Measurements from ENCODE around the gene ABLIM3. TPM values are rescaled to one million over a fixed set of nuclear protein-coding genes. Genes with fewer than 3 reads are reported as not detected.

Gene ABLIM3
- total and polyA plus RNA-seq, 10 of the 15 experiments (the other 5 are each of a cell fraction or from before 2014, with no cell fraction given) = 0.03 TPM; not detected in 9

DNA sequence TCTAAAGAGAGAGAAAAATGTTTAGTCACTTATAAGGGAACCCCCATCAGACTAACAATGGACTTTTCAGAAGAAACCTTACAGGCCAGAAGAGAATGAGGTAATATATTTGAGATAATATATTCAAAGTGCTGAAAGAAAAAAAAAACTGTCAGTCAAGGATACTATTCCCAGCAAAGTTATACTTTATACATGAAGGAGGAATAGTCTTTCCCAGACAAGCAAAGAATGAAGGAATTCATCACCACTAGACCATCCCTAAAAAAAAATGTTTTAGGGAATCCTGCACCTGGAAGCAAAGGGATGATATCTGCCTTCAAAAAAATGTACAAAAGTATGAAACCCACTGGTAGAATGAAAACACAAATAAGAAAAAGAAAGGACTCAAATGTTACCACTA lies 41.0 kb upstream of the ABLIM3 start:
- ChIA-PET CTCF (no interaction called here), RAD21 (ENCODE audit: unreplicated experiment) (no interaction called here), SMC1A (ENCODE audit: uncharacterized antibody, unreplicated experiment) (interaction anchor here (1.4 kb wide), 1 partner anchor 15 kb away, joined by 4 read pairs; no protein-coding TSS in a partner anchor), POLR2A (no interaction called here)
- H3K4me3 ChIP-seq = no peak overlapping the region
- in situ Hi-C loops (cut with MboI) = no loop called here
- no peak for TF ChIP-seq EP300 (IDR thresholded peaks at IDR 0.05; ENCODE audit: borderline replicate concordance in 1 of 2, control insufficient read depth in 1 of 2, low read depth in 2 of 2, low read length in 2 of 2)
- no peak for TF ChIP-seq TCF12 (IDR thresholded peaks at IDR 0.05; ENCODE audit: low read depth, low read length)
- no peak for TF ChIP-seq CBX3 (IDR thresholded peaks at IDR 0.05; ENCODE audit: borderline replicate concordance, low read depth)
- TF ChIP-seq, protein P1, sequence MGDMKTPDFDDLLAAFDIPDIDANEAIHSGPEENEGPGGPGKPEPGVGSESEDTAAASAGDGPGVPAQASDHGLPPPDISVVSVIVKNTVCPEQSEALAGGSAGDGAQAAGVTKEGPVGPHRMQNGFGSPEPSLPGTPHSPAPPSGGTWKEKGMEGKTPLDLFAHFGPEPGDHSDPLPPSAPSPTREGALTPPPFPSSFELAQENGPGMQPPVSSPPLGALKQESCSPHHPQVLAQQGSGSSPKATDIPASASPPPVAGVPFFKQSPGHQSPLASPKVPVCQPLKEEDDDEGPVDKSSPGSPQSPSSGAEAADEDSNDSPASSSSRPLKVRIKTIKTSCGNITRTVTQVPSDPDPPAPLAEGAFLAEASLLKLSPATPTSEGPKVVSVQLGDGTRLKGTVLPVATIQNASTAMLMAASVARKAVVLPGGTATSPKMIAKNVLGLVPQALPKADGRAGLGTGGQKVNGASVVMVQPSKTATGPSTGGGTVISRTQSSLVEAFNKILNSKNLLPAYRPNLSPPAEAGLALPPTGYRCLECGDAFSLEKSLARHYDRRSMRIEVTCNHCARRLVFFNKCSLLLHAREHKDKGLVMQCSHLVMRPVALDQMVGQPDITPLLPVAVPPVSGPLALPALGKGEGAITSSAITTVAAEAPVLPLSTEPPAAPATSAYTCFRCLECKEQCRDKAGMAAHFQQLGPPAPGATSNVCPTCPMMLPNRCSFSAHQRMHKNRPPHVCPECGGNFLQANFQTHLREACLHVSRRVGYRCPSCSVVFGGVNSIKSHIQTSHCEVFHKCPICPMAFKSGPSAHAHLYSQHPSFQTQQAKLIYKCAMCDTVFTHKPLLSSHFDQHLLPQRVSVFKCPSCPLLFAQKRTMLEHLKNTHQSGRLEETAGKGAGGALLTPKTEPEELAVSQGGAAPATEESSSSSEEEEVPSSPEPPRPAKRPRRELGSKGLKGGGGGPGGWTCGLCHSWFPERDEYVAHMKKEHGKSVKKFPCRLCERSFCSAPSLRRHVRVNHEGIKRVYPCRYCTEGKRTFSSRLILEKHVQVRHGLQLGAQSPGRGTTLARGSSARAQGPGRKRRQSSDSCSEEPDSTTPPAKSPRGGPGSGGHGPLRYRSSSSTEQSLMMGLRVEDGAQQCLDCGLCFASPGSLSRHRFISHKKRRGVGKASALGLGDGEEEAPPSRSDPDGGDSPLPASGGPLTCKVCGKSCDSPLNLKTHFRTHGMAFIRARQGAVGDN (IDR thresholded peaks at IDR 0.05) = no peak
- no peak for TF ChIP-seq SIN3A (IDR thresholded peaks at IDR 0.05; ENCODE audit: low read depth, low read length)
- TF ChIP-seq, protein P2, sequence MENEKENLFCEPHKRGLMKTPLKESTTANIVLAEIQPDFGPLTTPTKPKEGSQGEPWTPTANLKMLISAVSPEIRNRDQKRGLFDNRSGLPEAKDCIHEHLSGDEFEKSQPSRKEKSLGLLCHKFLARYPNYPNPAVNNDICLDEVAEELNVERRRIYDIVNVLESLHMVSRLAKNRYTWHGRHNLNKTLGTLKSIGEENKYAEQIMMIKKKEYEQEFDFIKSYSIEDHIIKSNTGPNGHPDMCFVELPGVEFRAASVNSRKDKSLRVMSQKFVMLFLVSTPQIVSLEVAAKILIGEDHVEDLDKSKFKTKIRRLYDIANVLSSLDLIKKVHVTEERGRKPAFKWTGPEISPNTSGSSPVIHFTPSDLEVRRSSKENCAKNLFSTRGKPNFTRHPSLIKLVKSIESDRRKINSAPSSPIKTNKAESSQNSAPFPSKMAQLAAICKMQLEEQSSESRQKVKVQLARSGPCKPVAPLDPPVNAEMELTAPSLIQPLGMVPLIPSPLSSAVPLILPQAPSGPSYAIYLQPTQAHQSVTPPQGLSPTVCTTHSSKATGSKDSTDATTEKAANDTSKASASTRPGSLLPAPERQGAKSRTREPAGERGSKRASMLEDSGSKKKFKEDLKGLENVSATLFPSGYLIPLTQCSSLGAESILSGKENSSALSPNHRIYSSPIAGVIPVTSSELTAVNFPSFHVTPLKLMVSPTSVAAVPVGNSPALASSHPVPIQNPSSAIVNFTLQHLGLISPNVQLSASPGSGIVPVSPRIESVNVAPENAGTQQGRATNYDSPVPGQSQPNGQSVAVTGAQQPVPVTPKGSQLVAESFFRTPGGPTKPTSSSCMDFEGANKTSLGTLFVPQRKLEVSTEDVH (IDR thresholded peaks at IDR 0.05; ENCODE audit: low read depth, partially characterized antibody) = no peak
- no peak for TF ChIP-seq ZNF207 (IDR thresholded peaks at IDR 0.05; ENCODE audit: borderline replicate concordance)
- no peak for TF ChIP-seq KAT2A (conservative IDR thresholded peaks at IDR 0.05; ENCODE audit: control insufficient read depth, low read depth, low read length)
- no peak for TF ChIP-seq JUNB (IDR thresholded peaks at IDR 0.05)
- H3K27ac ChIP-seq (ENCODE audit: control insufficient read depth, insufficient read depth) = no peak overlapping the region
- intact Hi-C loops (cut with micrococcal nuclease; ENCODE audit: unreplicated experiment) = no loop called here
- no TSS peak for BruUV-seq (replicated peaks)
- ATAC-seq (no peak), FAIRE-seq (no peak), DNase-seq (ENCODE audit: low read depth, low spot score) (no peak)
- H3K36me3 ChIP-seq (ENCODE audit: control insufficient read depth in 2 of 2, insufficient read depth in 2 of 2, low read length in 1 of 2) = no peaks in the 10 kb centered on the region
- no peaks in the 10 kb centered on the region for H3K4me1 ChIP-seq (ENCODE audit: control insufficient read depth, insufficient read depth, low read length)
- no peaks in the 10 kb centered on the region for H3K79me2 ChIP-seq (ENCODE audit: control insufficient read depth, insufficient read depth, low read length)
- H2AFZ ChIP-seq (ENCODE audit: control insufficient read depth, low read depth, low read length) = no peak overlapping the region
- no peaks in the 10 kb centered on the region; the same call in 2 of the 3 replicates for H3K9me3 ChIP-seq (replicated peaks; ENCODE audit: control insufficient read depth, insufficient read depth, low read length)
- no peaks in the 10 kb centered on the region for H3K27me3 ChIP-seq (replicated peaks in 1 of 2; ENCODE audit: control insufficient read depth in 2 of 2, insufficient read depth in 2 of 2, low read length in 1 of 2)
- no peak overlapping the region for H3K4me2 ChIP-seq (ENCODE audit: control insufficient read depth, insufficient read depth)
- H4K20me1 ChIP-seq (ENCODE audit: control insufficient read depth, insufficient read depth) = no peaks in the 10 kb centered on the region
- no peak overlapping the region for H3K9ac ChIP-seq (ENCODE audit: control insufficient read depth, insufficient read depth, low read length)
